ENCODE data around the gene PITRM1.
"Not testable (repeated sequence)": the region's sequence is repeated elsewhere in the genome, so short reads cannot be mapped to it uniquely, and the experiment has no call there.

The PITRM1 gene

DNA sequence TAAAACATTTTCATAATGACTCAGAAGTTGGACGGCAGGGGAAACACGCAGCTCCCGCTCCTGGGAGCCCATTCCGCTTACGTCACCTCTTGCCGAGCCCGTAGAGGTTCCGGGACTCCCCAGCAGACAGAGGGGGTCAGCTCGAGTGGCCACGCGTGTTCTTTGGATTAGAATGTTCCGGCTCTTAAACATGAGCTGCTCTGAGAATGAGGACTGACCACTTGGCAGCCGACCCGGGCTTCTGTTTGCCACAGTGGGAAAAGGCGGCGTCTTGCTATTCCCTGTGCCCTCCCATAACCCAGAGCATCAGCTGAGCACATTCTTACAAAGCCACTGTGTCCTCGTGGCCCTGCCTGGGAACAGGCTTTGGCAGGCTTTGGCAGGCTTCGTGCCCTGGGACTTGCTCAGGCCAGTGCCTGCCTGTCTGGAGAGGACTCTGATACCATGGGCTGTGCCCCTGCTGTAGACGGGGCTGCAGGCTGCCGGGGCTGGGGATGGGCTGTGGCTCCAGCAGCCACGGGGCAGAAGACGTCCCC, 65.1 kb downstream of the PITRM1 start:
- no peak for DNase-seq (ENCODE audit: low spot score)
- TF ChIP-seq, protein P1, sequence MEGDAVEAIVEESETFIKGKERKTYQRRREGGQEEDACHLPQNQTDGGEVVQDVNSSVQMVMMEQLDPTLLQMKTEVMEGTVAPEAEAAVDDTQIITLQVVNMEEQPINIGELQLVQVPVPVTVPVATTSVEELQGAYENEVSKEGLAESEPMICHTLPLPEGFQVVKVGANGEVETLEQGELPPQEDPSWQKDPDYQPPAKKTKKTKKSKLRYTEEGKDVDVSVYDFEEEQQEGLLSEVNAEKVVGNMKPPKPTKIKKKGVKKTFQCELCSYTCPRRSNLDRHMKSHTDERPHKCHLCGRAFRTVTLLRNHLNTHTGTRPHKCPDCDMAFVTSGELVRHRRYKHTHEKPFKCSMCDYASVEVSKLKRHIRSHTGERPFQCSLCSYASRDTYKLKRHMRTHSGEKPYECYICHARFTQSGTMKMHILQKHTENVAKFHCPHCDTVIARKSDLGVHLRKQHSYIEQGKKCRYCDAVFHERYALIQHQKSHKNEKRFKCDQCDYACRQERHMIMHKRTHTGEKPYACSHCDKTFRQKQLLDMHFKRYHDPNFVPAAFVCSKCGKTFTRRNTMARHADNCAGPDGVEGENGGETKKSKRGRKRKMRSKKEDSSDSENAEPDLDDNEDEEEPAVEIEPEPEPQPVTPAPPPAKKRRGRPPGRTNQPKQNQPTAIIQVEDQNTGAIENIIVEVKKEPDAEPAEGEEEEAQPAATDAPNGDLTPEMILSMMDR (IDR thresholded peaks at IDR 0.05; ENCODE audit: extremely low read depth, insufficient read depth, missing control alignments): no peak
- in situ Hi-C loops (cut with MboI; ENCODE audit: low pct_unique_long_range_greater_than_20kb, low sequenced_read_pairs, unreplicated experiment): no loop called here

GRCh38 chr10:3106928-3107425, 65.6 kb downstream of the PITRM1 start:
- DNase-seq (ENCODE audit: low spot score): no peak
- TF ChIP-seq, protein P1 (IDR thresholded peaks at IDR 0.05; ENCODE audit: extremely low read depth, insufficient read depth, missing control alignments): no peak
- in situ Hi-C loops (cut with MboI; ENCODE audit: low pct_unique_long_range_greater_than_20kb, low sequenced_read_pairs, unreplicated experiment): no loop called here

GRCh38 chr10:3106328-3106727, 66.3 kb downstream of the PITRM1 start:
- in situ Hi-C loops (cut with MboI; ENCODE audit: low pct_unique_long_range_greater_than_20kb, low sequenced_read_pairs, unreplicated experiment); DNase-seq (ENCODE audit: low spot score): not testable (repeated sequence)

GRCh38 chr10:3105905-3106304, 66.7 kb downstream of the PITRM1 start:
- TF ChIP-seq, protein P1 (IDR thresholded peaks at IDR 0.05; ENCODE audit: extremely low read depth, insufficient read depth, missing control alignments): no peak
- in situ Hi-C loops (cut with MboI; ENCODE audit: low pct_unique_long_range_greater_than_20kb, low sequenced_read_pairs, unreplicated experiment): no loop called here

DNA sequence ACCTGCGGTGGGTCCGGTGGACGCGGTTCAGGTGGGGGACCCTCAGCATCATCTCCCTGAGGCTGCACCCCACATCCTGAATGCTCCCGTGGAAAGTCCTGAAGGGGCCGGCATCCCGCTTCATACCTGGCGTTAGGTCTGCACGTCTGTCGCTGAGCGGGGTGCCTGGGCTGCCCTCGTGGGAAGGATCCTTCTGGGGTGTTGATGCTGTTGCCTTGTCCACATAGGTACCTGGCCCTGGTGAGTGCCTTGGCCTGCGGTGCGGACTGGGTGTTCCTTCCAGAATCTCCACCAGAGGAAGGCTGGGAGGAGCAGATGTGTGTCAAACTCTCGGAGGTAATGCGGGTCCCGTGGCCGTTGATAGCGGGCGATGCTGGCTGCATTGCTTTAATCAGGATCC, 67.4 kb downstream of the PITRM1 start:
- TF ChIP-seq, protein P1 (IDR thresholded peaks at IDR 0.05; ENCODE audit: extremely low read depth, insufficient read depth, missing control alignments): no peak
- DNase-seq (ENCODE audit: low spot score): no peak
- in situ Hi-C loops (cut with MboI; ENCODE audit: low pct_unique_long_range_greater_than_20kb, low sequenced_read_pairs, unreplicated experiment): no loop called here

More at GRCh38 chr10:3105905-3106304, 66.7 kb downstream of the PITRM1 start:
- no peak for DNase-seq (ENCODE audit: low spot score)

DNA sequence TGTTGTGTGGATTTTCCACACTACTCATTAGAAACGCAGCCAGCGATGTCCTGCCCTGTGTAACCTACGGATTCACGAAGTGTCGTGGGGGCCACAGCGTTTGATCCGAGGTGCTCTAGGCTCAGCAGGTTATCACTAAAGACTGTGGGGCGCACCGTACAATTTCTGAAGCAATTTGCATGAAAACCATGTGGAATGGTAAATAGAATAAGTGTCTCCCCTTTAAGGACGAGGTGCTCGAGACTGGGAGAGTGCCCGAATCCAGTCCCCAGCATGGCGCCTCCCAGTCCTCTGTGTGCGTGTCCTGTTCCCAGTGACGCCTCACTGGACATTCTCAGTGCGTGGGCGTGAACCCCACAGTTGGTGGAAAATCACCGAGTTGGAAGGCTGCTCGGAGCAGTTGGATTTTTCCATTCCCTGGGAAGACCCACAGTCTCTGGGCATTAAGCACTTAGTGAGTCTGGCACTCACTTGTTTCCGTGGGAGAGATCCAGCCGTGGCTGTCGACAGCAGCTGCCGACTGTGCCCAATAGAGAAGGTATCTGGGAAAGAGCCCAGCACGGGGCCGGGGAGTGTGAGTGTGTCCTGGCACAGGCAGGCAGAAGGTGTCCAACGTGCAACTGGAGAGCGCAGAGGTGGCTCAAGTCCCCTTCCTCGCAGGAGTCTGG, 68.2 kb downstream of the PITRM1 start:
- TF ChIP-seq, protein P1 (IDR thresholded peaks at IDR 0.05; ENCODE audit: extremely low read depth, insufficient read depth, missing control alignments): no peak
- no peak for DNase-seq (ENCODE audit: low spot score)
- in situ Hi-C loops (cut with MboI; ENCODE audit: low pct_unique_long_range_greater_than_20kb, low sequenced_read_pairs, unreplicated experiment): no loop called here

DNA sequence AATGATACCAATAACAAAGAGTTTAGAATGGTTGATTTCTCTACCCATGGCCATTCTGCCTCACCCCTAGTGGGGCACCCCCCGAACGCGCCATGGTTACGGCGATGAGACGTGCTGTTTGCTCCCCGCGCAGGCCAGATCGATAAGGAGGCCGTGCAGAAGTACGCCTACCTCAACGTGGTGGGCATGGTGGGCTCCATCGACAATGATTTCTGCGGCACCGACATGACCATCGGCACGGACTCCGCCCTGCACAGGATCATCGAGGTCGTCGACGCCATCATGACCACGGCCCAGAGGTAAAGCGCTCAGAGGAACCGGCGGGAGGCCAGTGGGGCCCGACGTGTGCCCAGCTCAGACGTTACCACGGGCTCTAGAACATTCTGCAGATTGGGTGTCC, 68.9 kb downstream of the PITRM1 start:
- no peak for DNase-seq (ENCODE audit: low spot score)

More for the DNA sequence above, 68.9 kb downstream of the PITRM1 start:
- in situ Hi-C loops (cut with MboI; ENCODE audit: low pct_unique_long_range_greater_than_20kb, low sequenced_read_pairs, unreplicated experiment): no loop called here
- TF ChIP-seq, protein P1 (IDR thresholded peaks at IDR 0.05; ENCODE audit: extremely low read depth, insufficient read depth, missing control alignments): no peak

Data from GM13977 (cell line).